Measurements from ENCODE around the gene RNF150.

DNA sequence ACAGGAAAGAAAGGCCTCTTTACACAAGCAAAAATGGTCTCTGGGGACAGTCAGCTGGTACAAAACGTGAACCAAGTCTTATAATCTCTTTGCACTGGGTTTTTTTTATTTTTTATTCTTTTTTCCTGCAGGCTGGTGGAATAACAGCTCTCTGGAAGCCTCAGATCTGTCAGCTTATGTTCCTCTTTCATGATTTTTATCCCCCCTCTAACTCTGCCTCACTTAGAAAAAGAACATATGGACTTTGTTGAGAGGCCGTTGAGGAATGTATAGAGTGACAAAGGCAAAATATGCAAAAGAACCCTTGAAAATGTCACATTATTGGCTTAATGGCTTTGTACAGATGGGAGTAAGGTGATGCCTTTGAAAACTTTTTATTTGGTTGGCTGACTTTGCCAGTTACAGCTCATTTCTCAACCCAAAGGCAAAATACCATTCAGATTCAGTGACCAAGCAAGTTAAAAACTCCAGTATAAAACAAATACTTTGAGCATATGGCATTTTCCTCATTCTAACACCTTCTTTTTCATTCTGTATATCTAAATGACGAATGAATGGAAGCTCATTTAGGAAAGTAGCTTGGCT, 111.1 kb downstream of the RNF150 start:
- TF ChIP-seq, protein P1, sequence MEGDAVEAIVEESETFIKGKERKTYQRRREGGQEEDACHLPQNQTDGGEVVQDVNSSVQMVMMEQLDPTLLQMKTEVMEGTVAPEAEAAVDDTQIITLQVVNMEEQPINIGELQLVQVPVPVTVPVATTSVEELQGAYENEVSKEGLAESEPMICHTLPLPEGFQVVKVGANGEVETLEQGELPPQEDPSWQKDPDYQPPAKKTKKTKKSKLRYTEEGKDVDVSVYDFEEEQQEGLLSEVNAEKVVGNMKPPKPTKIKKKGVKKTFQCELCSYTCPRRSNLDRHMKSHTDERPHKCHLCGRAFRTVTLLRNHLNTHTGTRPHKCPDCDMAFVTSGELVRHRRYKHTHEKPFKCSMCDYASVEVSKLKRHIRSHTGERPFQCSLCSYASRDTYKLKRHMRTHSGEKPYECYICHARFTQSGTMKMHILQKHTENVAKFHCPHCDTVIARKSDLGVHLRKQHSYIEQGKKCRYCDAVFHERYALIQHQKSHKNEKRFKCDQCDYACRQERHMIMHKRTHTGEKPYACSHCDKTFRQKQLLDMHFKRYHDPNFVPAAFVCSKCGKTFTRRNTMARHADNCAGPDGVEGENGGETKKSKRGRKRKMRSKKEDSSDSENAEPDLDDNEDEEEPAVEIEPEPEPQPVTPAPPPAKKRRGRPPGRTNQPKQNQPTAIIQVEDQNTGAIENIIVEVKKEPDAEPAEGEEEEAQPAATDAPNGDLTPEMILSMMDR (IDR thresholded peaks at IDR 0.05): no peak
- no peak for TF ChIP-seq POLR2A (IDR thresholded peaks at IDR 0.05)

All from thyroid gland (tissue), 4 donors.